ENCODE results near the gene ANXA5. TPM values are rescaled to one million over a fixed set of nuclear protein-coding genes. Genes with fewer than 3 reads are reported as not detected.
"Not testable (repeated sequence)": the region's sequence is repeated elsewhere in the genome, so short reads cannot be mapped to it uniquely, and the experiment has no call there.

Gene ANXA5
- total RNA-seq, 2 donors from 2014 or later = 103 to 108 TPM

GRCh38 chr4:121665371-121665770 lies 31.4 kb downstream of the ANXA5 start:
- no peak overlapping the region for H3K27ac Mint-ChIP-seq
- H3K36me3 Mint-ChIP-seq (ENCODE audit: low read depth) = peaks cover 16% of the 10 kb centered on the region
- DNase-seq (no peak), ATAC-seq (no peak)
- H3K27me3 Mint-ChIP-seq = no peaks in the 10 kb centered on the region
- H3K4me3 Mint-ChIP-seq = no peak overlapping the region
- no peaks in the 10 kb centered on the region for H3K4me1 Mint-ChIP-seq
- no peaks in the 10 kb centered on the region for H3K9me3 ChIP-seq (ENCODE audit: control insufficient read depth, low read length, poor library complexity, severe bottlenecking)

DNA sequence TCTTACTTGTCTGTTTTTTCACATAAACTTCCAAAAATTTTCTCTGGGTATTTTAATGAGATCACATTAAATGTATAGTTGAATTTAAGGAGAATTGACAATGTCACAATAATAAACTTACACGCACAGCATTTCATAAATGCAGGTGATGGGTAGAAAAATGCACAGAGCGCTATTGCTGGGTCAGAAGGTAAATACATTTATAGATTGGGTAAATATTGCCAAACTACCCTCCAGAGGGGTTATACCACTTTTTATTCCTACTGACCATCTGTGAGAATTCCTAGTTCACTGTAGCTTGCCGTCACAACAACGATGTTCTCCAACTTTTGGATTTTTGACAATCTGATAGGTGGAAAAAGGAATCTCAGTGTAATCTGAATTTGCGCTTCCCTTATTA lies 34.6 kb downstream of the ANXA5 start:
- peaks cover 10% of the 10 kb centered on the region for H3K36me3 Mint-ChIP-seq (ENCODE audit: low read depth)
- no peaks in the 10 kb centered on the region for H3K4me1 Mint-ChIP-seq
- no peak for DNase-seq
- ATAC-seq = no peak
- H3K4me3 Mint-ChIP-seq = no peak overlapping the region
- no peaks in the 10 kb centered on the region for H3K27me3 Mint-ChIP-seq
- H3K27ac Mint-ChIP-seq = no peak overlapping the region
- H3K9me3 ChIP-seq (ENCODE audit: control insufficient read depth, low read length, poor library complexity, severe bottlenecking) = no peaks in the 10 kb centered on the region

DNA sequence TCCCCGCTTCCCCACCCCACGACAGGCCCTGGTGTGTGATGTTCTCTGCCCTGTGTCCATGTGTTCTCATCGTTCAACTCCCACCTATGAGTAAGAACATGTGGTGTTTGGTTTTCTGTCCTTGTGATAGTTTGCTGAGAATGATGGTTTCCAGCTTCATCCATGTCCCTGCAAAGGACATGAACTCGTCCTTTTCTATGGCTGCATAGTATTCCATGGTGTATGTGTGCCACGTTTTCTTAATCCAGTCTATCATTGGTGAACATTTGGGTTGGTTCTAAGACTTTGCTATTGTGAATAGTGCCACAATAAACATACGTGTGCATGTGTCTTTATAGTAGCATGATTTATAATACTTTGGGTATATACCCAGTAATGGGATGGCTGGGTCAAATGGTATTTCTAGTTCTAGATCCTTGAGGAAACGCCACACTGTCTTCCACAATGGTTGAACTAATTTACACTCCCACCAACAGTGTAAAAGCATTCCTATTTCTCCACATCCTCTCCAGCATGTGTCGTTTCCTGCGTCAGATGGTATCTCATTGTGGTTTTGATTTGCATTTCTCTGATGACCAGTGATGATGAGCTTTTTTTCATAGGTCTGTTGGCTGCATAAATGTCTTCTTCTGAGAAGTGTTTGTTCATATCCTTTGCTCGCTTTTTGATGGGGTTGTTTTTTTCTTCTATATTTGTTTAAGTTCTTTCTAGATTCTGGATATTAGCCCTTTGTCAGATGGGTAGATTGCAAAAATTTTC lies 36.4 kb downstream of the ANXA5 start:
- ATAC-seq; DNase-seq; H3K27me3 Mint-ChIP-seq; H3K27ac Mint-ChIP-seq; H3K4me3 Mint-ChIP-seq; H3K4me1 Mint-ChIP-seq; H3K36me3 Mint-ChIP-seq (ENCODE audit: low read depth); H3K9me3 ChIP-seq (ENCODE audit: control insufficient read depth, low read length, poor library complexity, severe bottlenecking): not testable (repeated sequence)

GRCh38 chr4:121658125-121658524 lies 38.7 kb downstream of the ANXA5 start:
- H3K9me3 ChIP-seq (ENCODE audit: control insufficient read depth, low read length, poor library complexity, severe bottlenecking) = no peaks in the 10 kb centered on the region
- ATAC-seq = no peak

DNA sequence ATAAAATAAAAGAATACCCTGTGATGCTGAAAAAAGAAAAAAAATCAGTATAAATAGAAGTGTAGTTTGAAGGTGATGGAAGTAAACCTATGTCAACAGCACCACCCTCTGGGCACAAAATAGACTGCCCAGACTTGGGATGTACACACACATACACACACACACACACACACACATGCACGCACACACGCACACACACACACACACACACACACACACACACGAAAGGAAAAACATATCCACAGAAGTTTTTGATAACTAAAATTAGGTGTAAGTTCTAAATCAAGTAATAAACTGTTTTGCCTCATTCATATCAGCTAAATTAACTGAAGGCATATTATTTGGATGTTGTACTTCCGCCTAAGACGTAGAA lies 40.5 kb downstream of the ANXA5 start:
- DNase-seq (no peak), ATAC-seq (peak; percentile 59)
- H3K9me3 ChIP-seq (ENCODE audit: control insufficient read depth, low read length, poor library complexity, severe bottlenecking) = no peaks in the 10 kb centered on the region
- Mint-ChIP-seq H3K27ac (no peak overlapping the region), H3K36me3 (ENCODE audit: low read depth) (peaks cover 3% of the 10 kb centered on the region), H3K27me3 (no peaks in the 10 kb centered on the region), H3K4me1 (peaks cover 2% of the 10 kb centered on the region), H3K4me3 (no peak overlapping the region)

More at GRCh38 chr4:121658125-121658524, 38.7 kb downstream of the ANXA5 start:
- H3K36me3 Mint-ChIP-seq (ENCODE audit: low read depth) = no peaks in the 10 kb centered on the region
- H3K27ac Mint-ChIP-seq = no peak overlapping the region
- no peaks in the 10 kb centered on the region for H3K4me1 Mint-ChIP-seq
- H3K4me3 Mint-ChIP-seq = no peak overlapping the region
- no peaks in the 10 kb centered on the region for H3K27me3 Mint-ChIP-seq
- DNase-seq = no peak

DNA sequence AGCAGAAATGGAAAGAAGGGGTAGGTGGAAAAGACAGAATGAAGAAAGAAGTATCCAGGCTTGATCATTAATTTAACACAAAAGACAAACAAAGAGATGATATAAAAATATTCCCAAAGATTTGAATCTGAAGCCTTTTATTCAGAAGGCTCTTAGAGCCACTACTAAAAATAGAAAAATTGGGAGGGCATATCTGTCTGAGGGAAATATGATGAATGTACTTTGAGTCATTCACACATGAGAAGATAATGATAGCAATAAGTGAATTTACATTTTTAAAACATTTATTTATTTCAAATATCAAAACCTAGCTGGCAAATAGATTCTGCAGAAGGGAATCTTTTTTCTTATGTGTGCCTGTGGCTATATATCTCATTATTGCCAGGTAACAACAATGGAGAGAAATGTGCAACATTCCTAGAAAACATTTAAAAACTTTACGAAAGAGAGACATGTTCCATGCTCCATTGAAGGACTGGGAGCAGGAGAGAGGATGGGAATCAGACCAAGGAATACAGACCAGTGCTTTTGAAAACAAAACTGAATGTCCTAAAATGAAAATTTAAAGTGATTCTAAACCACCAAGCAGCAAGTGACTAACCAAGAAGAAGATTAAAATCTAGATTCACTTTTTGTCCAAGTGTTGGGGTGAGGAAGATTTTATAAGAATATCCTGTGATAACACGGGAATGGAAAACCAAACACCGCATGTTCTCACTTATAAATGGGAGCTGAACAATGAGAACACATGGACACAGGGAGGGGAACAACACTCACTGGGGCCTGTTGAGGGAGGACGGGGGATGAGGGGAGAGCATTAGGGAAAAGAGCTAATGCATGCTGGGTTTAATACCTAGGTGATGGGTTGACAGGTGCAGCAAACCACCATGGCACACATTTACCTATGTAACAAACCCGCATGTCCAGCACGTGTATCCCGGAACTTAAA lies 41.2 kb downstream of the ANXA5 start:
- DNase-seq (no peak), ATAC-seq (no peak)
- Mint-ChIP-seq H3K27me3 (no peaks in the 10 kb centered on the region), H3K27ac (no peak overlapping the region), H3K4me3 (no peak overlapping the region), H3K36me3 (ENCODE audit: low read depth) (peaks cover 3% of the 10 kb centered on the region), H3K4me1 (peaks cover 2% of the 10 kb centered on the region)
- no peaks in the 10 kb centered on the region for H3K9me3 ChIP-seq (ENCODE audit: control insufficient read depth, low read length, poor library complexity, severe bottlenecking)

DNA sequence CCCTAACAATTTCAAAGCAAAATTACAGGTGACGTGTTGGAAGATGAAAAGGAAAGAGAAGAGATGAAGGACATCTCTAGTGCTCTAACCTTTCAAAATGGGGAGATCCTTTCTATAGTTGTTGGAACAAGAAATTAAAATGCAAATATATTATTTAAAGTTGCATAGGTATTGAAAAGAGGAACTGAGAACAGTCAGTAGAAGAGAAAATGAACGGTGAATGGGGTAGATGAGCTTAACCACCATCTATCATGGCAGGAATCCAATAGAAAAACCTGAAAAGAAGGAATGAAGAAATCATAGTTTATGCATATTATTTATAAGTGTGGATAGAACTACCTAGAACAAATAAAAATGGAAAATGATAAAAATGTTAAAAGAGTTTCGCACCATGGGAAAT lies 42.0 kb downstream of the ANXA5 start:
- no peak overlapping the region for H3K27ac Mint-ChIP-seq
- H3K4me1 Mint-ChIP-seq = peaks cover 2% of the 10 kb centered on the region
- ATAC-seq (no peak), DNase-seq (no peak)
- no peaks in the 10 kb centered on the region for H3K27me3 Mint-ChIP-seq
- H3K4me3 Mint-ChIP-seq = no peak overlapping the region
- H3K9me3 ChIP-seq (ENCODE audit: control insufficient read depth, low read length, poor library complexity, severe bottlenecking) = no peaks in the 10 kb centered on the region
- peaks cover 3% of the 10 kb centered on the region for H3K36me3 Mint-ChIP-seq (ENCODE audit: low read depth)

- ATAC-seq (no peak), DNase-seq (no peak)
- Mint-ChIP-seq H3K36me3 (ENCODE audit: low read depth) (peaks cover 3% of the 10 kb centered on the region), H3K4me1 (peaks cover 2% of the 10 kb centered on the region), H3K27me3 (no peaks in the 10 kb centered on the region), H3K27ac (no peak overlapping the region), H3K4me3 (no peak overlapping the region)
- no peaks in the 10 kb centered on the region for H3K9me3 ChIP-seq (ENCODE audit: control insufficient read depth, low read length, poor library complexity, severe bottlenecking)
These were observed 42.8 kb downstream of the ANXA5 start for GRCh38 chr4:121653986-121654385.

GRCh38 chr4:121653214-121653613 lies 43.6 kb downstream of the ANXA5 start:
- no peaks in the 10 kb centered on the region for H3K27me3 Mint-ChIP-seq
- no peak overlapping the region for H3K27ac Mint-ChIP-seq
- peaks cover 3% of the 10 kb centered on the region for H3K36me3 Mint-ChIP-seq (ENCODE audit: low read depth)
- ATAC-seq (no peak), DNase-seq (no peak)
- peaks cover 2% of the 10 kb centered on the region for H3K4me1 Mint-ChIP-seq
- H3K4me3 Mint-ChIP-seq = no peak overlapping the region
- no peaks in the 10 kb centered on the region for H3K9me3 ChIP-seq (ENCODE audit: control insufficient read depth, low read length, poor library complexity, severe bottlenecking)

DNA sequence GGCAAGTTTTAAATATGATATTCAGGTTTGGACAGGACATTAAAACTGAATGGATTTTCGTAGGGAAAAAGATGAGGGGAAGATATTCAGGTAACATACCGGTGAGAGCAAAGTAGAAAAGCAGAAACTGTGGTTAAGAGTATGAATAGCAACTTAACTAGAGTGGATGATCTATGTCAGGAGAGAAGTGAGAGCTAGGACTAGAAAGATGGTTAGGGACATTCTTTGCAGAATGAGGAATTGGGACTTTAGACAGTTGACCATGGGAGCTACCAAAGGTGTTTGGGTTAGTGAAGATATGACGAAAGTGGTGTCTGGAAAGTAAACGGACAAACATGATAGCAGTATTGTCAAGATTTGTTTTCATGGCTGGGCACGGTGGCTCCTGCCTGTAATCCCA lies 45.2 kb downstream of the ANXA5 start:
- Mint-ChIP-seq H3K27me3 (peaks cover 5% of the 10 kb centered on the region), H3K4me3 (no peak overlapping the region), H3K27ac (peak overlapping the region; percentile 29), H3K36me3 (ENCODE audit: low read depth) (peaks cover 5% of the 10 kb centered on the region), H3K4me1 (peaks cover 2% of the 10 kb centered on the region)
- ATAC-seq (no peak), DNase-seq (no peak)
- no peaks in the 10 kb centered on the region for H3K9me3 ChIP-seq (ENCODE audit: control insufficient read depth, low read length, poor library complexity, severe bottlenecking)

- H3K4me1 Mint-ChIP-seq = peaks cover 2% of the 10 kb centered on the region
- peaks cover 5% of the 10 kb centered on the region for H3K27me3 Mint-ChIP-seq
- H3K36me3 Mint-ChIP-seq (ENCODE audit: low read depth) = peaks cover 5% of the 10 kb centered on the region
- no peak overlapping the region for H3K27ac Mint-ChIP-seq
- DNase-seq (no peak), ATAC-seq (no peak)
- H3K9me3 ChIP-seq (ENCODE audit: control insufficient read depth, low read length, poor library complexity, severe bottlenecking) = no peaks in the 10 kb centered on the region
- no peak overlapping the region for H3K4me3 Mint-ChIP-seq
These were observed 46.0 kb downstream of the ANXA5 start for GRCh38 chr4:121650741-121651140.

DNA sequence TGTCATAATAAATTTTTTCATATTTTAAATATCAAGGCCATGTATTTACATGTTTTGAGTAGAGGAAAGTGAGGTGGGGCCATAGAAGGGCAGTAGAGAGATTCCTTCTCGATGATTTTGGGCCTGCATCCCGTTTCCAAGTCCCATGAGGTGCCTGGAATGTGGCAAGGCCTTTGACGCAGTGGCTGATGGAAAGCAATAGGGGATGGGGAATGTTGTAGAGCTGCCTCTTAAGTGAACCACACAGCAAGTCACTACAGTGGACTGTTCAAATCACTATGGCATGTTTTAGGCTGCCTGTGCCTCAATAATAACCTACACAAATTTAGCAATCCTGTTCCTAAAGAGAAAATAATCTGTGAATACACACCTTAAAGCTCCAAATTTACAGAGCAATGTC lies 48.3 kb downstream of the ANXA5 start:
- no peak for ATAC-seq
- peaks cover 5% of the 10 kb centered on the region for H3K36me3 Mint-ChIP-seq (ENCODE audit: low read depth)
- H3K27ac Mint-ChIP-seq = no peak overlapping the region
- no peak overlapping the region for H3K4me3 Mint-ChIP-seq
- H3K27me3 Mint-ChIP-seq = peaks cover 5% of the 10 kb centered on the region
- H3K4me1 Mint-ChIP-seq = peaks cover 2% of the 10 kb centered on the region
- no peaks in the 10 kb centered on the region for H3K9me3 ChIP-seq (ENCODE audit: control insufficient read depth, low read length, poor library complexity, severe bottlenecking)
- DNase-seq = no peak

GRCh38 chr4:121642876-121643585 lies 53.7 kb downstream of the ANXA5 start:
- Mint-ChIP-seq H3K4me3 (no peak overlapping the region), H3K4me1 (no peaks in the 10 kb centered on the region), H3K27me3 (peaks cover 18% of the 10 kb centered on the region), H3K36me3 (ENCODE audit: low read depth) (peaks cover 4% of the 10 kb centered on the region), H3K27ac (no peak overlapping the region)
- ATAC-seq (no peak), DNase-seq (no peak)
- peaks cover 2% of the 10 kb centered on the region for H3K9me3 ChIP-seq (ENCODE audit: control insufficient read depth, low read length, poor library complexity, severe bottlenecking)
